Immature natural killer cell (primary cell): ENCODE data around the gene FTCD. TPM values are rescaled to one million over a fixed set of nuclear protein-coding genes. Genes with fewer than 3 reads are reported as not detected.
A peak's percentile ranks its signal among the peaks of the same experiment; 100 is the strongest.
"Not testable (repeated sequence)": the region's sequence is repeated elsewhere in the genome, so short reads cannot be mapped to it uniquely, and the experiment has no call there.

Source experiments
- DNase-seq, 3 donors: peaks; one replicate each; pipeline ENCODE4 v3.0.0; 2022; ENCODE audit warnings: mixed read lengths in 1 of 3
- H3K27ac Mint-ChIP-seq, 6 donors: one replicate each; pipeline ENCODE4 v1.8.0; 2020; ENCODE audit warnings: mixed read lengths in 6 of 6, mild to moderate bottlenecking in 5 of 6, inconsistent platforms in 4 of 6, moderate library complexity in 3 of 6
- H3K27me3 Mint-ChIP-seq, 3 donors: one replicate each; pipeline ENCODE4 v1.8.0; 2020 to 2021; ENCODE audit warnings: low read depth in 3 of 3, mild to moderate bottlenecking in 3 of 3, mixed read lengths in 3 of 3, moderate library complexity in 3 of 3, inconsistent platforms in 1 of 3
- H3K36me3 Mint-ChIP-seq, 3 donors: one replicate each; pipeline ENCODE4 v1.8.0; 2020; ENCODE audit warnings: mixed read lengths in 3 of 3, inconsistent platforms in 2 of 3, mild to moderate bottlenecking in 2 of 3
- H3K4me1 Mint-ChIP-seq, 2 donors: one replicate each; pipeline ENCODE4 v1.8.0; 2020; ENCODE audit warnings: inconsistent platforms in 2 of 2, mild to moderate bottlenecking in 2 of 2, mixed read lengths in 2 of 2, moderate library complexity in 1 of 2
- H3K4me3 Mint-ChIP-seq, 5 donors: one replicate each; pipeline ENCODE4 v1.8.0; 2020; ENCODE audit warnings: mild to moderate bottlenecking in 5 of 5, mixed read lengths in 5 of 5, inconsistent platforms in 3 of 5, moderate library complexity in 3 of 5
- H3K9me3 Mint-ChIP-seq, 6 donors: one replicate each; pipeline ENCODE4 v1.8.0; 2020; ENCODE audit warnings: mild to moderate bottlenecking in 6 of 6, mixed read lengths in 6 of 6, inconsistent platforms in 4 of 6, moderate library complexity in 3 of 6
- polyA plus RNA-seq, 3 donors: library from polyadenylated mRNA; unstranded; fragments of 300-500 nt; fragmentation: Illumina TruSeq; gene quantifications; one replicate each; pipeline ENCODE4 v1.2.3, GENCODE V29; 2021

Gene FTCD
- polyA plus RNA-seq, 3 donors from 2014 or later, result not detected

DNA sequence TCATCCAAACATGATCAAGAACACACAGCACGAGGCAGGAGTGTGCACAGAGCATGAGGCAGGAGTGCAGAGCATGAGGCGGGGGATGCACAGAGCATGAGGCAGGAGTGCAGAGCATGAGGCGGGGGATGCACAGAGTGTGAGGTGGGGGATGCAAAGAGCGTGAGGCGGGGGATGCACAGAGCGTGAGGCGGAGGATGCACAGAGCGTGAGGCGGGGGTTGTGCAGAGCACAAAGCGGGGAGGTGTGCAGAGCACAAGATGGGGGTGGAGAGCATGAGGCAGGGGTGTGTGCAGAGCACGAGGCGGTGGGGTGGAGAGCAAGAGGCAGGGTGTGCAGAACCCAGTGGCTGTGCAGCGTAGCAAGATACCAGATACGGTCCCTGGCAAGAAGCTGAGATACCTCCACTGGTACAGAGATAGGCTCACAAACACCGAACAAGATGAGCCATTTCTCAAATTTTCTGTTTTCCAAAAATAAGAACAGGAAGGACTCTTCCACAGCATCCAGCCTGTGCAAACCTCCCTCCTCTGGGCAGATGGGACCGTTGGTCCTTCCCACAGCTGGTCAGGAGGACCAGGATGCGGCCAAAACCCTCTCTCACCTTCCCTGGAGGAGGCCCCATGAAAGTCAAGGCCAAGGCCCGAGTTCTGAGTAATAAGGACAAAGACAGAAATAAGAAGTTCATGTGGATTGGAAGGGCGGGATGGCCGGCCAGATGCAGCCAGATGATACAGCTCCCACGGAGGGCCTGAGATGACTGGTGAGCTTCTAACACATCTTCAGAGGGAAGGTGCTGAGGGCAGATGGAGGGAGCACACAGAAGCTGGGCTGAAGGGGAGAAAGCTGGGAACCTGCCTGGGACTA lies 16.9 kb upstream of the FTCD start:
- Mint-ChIP-seq H3K4me1 (peaks cover 0 to 6% of the 10 kb centered on the region in 2 donors), H3K27me3 (peaks cover 8 to 13% (median 8%) of the 10 kb centered on the region in 3 donors), H3K27ac (no peak overlapping the region), H3K9me3 (peaks cover 4 to 24% (median 20%) of the 10 kb centered on the region in 6 donors), H3K4me3 (no peak overlapping the region), H3K36me3 (peaks cover 1 to 20% (median 15%) of the 10 kb centered on the region in 3 donors)
- DNase-seq, result no peak

- Mint-ChIP-seq H3K4me3 (no peak overlapping the region), H3K27ac (no peak overlapping the region), H3K27me3 (peaks cover 8 to 9% (median 8%) of the 10 kb centered on the region in 3 donors), H3K4me1 (peaks cover 0 to 6% of the 10 kb centered on the region in 2 donors), H3K36me3 (peaks cover 6 to 20% (median 15%) of the 10 kb centered on the region in 3 donors), H3K9me3 (peaks cover 4 to 24% (median 20%) of the 10 kb centered on the region in 6 donors)
- DNase-seq, result no peak
These were observed 16.2 kb upstream of the FTCD start for GRCh38 chr21:46171585-46171984.

GRCh38 chr21:46170436-46171193 lies 15.2 kb upstream of the FTCD start:
- peak in 1 of 3 donors; percentile 23 for DNase-seq

DNA sequence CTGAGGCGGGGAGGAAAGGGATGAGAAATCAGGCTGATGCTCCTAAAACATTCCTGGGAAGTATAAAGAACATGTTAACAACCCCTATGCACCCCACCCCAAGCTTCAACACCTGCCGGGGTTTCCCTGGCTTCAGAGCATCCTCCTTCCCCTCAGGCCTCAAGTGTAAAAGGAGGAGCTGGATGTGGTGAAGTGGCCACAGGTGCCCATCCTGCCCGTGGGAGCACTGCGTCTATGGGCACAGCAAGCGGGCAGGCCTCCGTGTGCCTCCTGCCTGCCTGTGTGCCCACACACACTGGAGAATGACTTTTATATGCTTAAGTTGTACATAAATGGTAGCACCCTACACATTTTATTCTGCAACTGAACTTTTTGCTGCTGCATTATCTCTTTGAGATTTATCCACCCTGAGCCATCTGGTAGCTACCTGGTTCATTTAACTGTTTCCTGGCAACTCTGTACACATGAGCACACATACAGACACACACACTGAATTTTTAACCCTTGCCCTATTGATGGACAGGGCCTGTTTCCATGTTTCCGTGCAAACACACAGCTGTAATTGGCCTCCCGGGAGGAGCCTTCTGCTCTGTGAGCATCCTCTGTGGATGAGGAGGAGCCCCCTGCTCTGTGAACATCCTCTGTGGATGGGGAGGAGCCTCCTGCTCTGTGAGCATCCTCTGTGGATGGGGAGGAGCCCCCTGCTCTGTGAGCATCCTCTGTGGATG lies 13.4 kb upstream of the FTCD start:
- peaks cover 0 to 3% (median 1%) of the 10 kb centered on the region in 6 donors for H3K9me3 Mint-ChIP-seq
- DNase-seq, result no peak
- peaks cover 0 to 6% of the 10 kb centered on the region in 2 donors for H3K4me1 Mint-ChIP-seq
- H3K4me3 Mint-ChIP-seq, result no peak overlapping the region
- H3K27me3 Mint-ChIP-seq, result peaks cover 0 to 4% (median 1%) of the 10 kb centered on the region in 3 donors
- no peak overlapping the region for H3K27ac Mint-ChIP-seq
- peaks cover 0 to 9% (median 5%) of the 10 kb centered on the region in 3 donors for H3K36me3 Mint-ChIP-seq

More at GRCh38 chr21:46170436-46171193, 15.2 kb upstream of the FTCD start:
- peaks cover 9 to 16% (median 14%) of the 10 kb centered on the region in 3 donors for H3K36me3 Mint-ChIP-seq
- peaks cover 2 to 17% (median 16%) of the 10 kb centered on the region in 6 donors for H3K9me3 Mint-ChIP-seq
- H3K4me3 Mint-ChIP-seq, H3K27me3 Mint-ChIP-seq, H3K4me1 Mint-ChIP-seq: not testable (repeated sequence)
- H3K27ac Mint-ChIP-seq, result peak overlapping the region in 1 of 6 donors; percentile 57

GRCh38 chr21:46168238-46168637 lies 12.9 kb upstream of the FTCD start:
- Mint-ChIP-seq H3K27ac (no peak overlapping the region), H3K36me3 (peaks cover 0 to 12% (median 5%) of the 10 kb centered on the region in 3 donors), H3K4me3 (no peak overlapping the region), H3K9me3 (no peaks in the 10 kb centered on the region), H3K4me1 (peaks cover 0 to 6% of the 10 kb centered on the region in 2 donors), H3K27me3 (peaks cover 0 to 3% (median 0%) of the 10 kb centered on the region in 3 donors)
- DNase-seq, result no peak

DNA sequence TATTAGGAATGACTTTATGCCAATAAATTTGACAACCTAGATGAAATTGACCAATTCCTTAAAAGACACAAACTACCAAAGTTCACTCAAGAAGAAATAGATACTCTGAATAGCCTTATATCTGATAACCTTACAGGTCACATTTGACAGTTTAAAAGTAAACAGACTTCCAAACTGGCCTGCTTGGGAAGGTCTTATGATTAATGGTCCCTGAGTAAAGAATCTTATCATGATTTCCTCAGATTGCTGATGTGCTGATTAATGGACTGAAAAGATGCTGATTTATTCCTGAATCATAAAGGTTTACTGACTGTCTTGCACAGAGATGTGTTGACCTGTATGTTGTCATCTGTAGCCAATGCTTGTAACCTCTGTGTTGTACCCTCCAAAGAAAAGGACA lies 9.7 kb upstream of the FTCD start:
- no peak for DNase-seq
- Mint-ChIP-seq H3K27me3 (peaks cover 1 to 25% (median 3%) of the 10 kb centered on the region in 3 donors), H3K4me1 (peaks cover 0 to 3% of the 10 kb centered on the region in 2 donors), H3K9me3 (no peaks in the 10 kb centered on the region), H3K4me3 (no peak overlapping the region), H3K36me3 (peaks cover 0 to 16% (median 5%) of the 10 kb centered on the region in 3 donors), H3K27ac (no peak overlapping the region)

GRCh38 chr21:46163380-46163779 lies 8.0 kb upstream of the FTCD start:
- Mint-ChIP-seq H3K9me3 (no peaks in the 10 kb centered on the region), H3K27me3 (peaks cover 1 to 36% (median 5%) of the 10 kb centered on the region in 3 donors), H3K4me3 (no peak overlapping the region), H3K36me3 (peaks cover 0 to 16% (median 5%) of the 10 kb centered on the region in 3 donors), H3K4me1 (no peaks in the 10 kb centered on the region), H3K27ac (peak overlapping the region in 1 of 6 donors; percentile 8)
- no peak for DNase-seq

DNA sequence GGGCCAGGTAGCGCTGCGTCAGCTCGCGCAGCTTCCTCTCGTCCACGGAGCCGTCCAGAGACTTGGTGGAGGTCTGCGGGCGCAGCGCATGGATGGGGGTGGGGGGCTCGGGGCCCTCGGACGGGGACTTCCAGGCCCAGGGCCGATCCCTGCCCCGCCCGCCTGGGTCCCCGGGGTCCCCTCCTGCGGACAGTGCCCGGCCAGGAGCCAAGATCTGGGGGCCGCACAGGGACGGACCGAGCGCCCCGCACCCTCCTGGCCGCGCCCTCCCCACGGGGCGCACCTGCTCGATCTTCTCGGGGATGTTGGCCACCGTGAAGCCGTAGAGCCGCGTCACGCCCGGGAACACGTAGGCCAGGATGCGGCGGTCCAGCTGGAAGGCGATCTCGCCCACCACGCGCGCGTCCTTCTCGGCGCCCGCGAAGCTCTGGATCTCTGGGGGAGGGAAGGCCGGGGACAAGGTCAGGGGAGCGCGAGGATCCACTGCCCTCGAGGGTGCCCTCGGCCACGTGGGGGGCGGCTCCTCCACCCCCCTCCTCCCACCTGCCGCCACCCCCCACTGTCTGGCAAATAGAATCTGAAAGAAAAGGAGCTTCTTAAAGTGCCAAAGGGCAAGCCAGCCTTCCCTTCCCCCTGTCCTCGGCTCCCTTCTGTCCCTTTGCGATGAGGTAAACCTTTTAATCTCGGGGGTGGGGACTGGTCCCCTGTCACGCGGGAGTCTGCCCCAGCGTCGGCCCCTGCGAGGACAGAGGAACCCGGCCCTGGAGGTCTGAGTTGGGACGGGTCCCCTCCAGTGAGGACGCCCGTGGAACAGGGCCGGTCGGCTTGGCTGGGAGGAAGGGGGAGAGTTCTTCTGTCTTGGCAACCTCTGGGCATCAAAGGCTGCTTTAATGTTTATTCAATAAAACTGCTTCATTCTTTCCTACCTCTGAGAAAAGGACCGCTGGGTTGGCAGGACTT lies 6.5 kb upstream of the FTCD start:
- DNase-seq, result no peak
- peaks cover 3 to 36% (median 5%) of the 10 kb centered on the region in 3 donors for H3K27me3 Mint-ChIP-seq
- H3K4me1 Mint-ChIP-seq, result no peaks in the 10 kb centered on the region
- H3K9me3 Mint-ChIP-seq, result no peaks in the 10 kb centered on the region
- H3K27ac Mint-ChIP-seq, result no peak overlapping the region
- no peak overlapping the region for H3K4me3 Mint-ChIP-seq
- peaks cover 0 to 11% (median 5%) of the 10 kb centered on the region in 3 donors for H3K36me3 Mint-ChIP-seq

- Mint-ChIP-seq H3K4me3 (no peak overlapping the region), H3K9me3 (no peaks in the 10 kb centered on the region), H3K36me3 (peaks cover 0 to 7% (median 5%) of the 10 kb centered on the region in 3 donors), H3K27me3 (peaks cover 3 to 36% (median 5%) of the 10 kb centered on the region in 3 donors), H3K4me1 (no peaks in the 10 kb centered on the region), H3K27ac (no peak overlapping the region)
- DNase-seq, result no peak
These were observed 5.7 kb upstream of the FTCD start for GRCh38 chr21:46160907-46161632.

- H3K27me3 Mint-ChIP-seq, result peaks cover 3 to 36% (median 5%) of the 10 kb centered on the region in 3 donors
- H3K9me3 Mint-ChIP-seq, result no peaks in the 10 kb centered on the region
- no peaks in the 10 kb centered on the region for H3K4me1 Mint-ChIP-seq
- no peak overlapping the region for H3K4me3 Mint-ChIP-seq
- no peak overlapping the region for H3K27ac Mint-ChIP-seq
- no peak for DNase-seq
- H3K36me3 Mint-ChIP-seq, result peaks cover 0 to 7% (median 3%) of the 10 kb centered on the region in 3 donors
These were observed 5.2 kb upstream of the FTCD start for GRCh38 chr21:46160657-46160906.

DNA sequence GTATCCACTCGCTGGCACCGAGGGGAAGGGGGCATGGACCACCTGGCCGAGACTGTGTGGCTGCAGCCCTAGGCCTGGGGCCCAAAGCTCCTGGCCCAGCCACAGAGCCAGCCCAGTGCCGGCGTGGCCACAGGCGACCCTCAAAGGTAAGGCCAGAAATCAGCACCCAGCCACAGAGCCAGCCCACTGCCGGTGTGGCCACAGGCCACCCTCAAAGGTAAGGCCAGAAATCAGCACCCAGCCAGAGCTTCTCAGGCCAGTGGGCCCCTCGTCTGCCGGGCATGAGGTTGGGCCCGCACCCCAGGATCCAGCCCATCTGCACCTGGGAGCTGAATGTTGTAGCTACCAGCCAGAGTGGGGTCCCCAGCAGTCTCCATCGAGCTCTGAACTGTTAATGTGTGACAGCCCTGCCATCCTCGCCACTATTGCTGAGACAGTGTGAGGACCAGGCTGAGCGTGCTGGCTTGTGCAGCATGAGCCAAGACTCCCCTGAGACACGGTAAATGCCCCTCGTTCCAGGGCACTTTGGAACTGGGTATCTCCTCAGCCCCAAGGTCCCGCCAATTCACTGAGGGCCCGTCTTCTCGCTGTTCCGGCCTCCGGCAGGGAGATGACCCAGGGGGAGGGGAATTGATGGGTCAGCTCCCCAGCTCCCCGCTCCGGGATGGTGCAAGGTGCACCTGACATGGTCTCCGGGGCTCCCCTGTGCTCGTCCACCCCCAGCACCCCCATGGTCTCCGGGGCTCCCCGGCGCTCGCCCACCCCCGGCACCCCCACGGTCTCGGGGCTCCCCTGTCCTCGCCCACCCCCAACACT lies 4.7 kb upstream of the FTCD start:
- no peak for DNase-seq
- H3K4me3 Mint-ChIP-seq, result no peak overlapping the region

More for the DNA sequence above, 4.7 kb upstream of the FTCD start:
- no peak overlapping the region for H3K27ac Mint-ChIP-seq
- no peaks in the 10 kb centered on the region for H3K9me3 Mint-ChIP-seq
- H3K36me3 Mint-ChIP-seq, result peaks cover 0 to 7% (median 0%) of the 10 kb centered on the region in 3 donors
- peaks cover 3 to 36% (median 5%) of the 10 kb centered on the region in 3 donors for H3K27me3 Mint-ChIP-seq
- no peaks in the 10 kb centered on the region for H3K4me1 Mint-ChIP-seq
